Esophagus muscularis mucosa (tissue), 4 donors: Measurements from ENCODE around the gene LTF. TPM values are rescaled to one million over a fixed set of nuclear protein-coding genes. Genes with fewer than 3 reads are reported as not detected.
A peak's percentile ranks its signal among the peaks of the same experiment; 100 is the strongest.

Experiments
- DNase-seq: peaks from one replicate; pipeline ENCODE4 v3.0.0-alpha.2; 2017; ENCODE audit errors: extremely low spot score
- H3K27ac ChIP-seq, 4 donors: fragments of 200-600 bp; sonication (generic); replicated peaks in 1 of 4; 1 replicate in 3 of 4; 2 replicates in 1 of 4; pipeline ENCODE4 v1.5.1; 2016 to 2019; ENCODE audit warnings: mild to moderate bottlenecking in 1 of 4
- H3K27me3 ChIP-seq, 4 donors: fragments of 200-600 bp; sonication (generic); one replicate each; pipeline versions ENCODE4 v1.5.1 to v1.6.0; 2016 to 2019
- H3K36me3 ChIP-seq, 4 donors: fragments of 200-600 bp; sonication (generic); one replicate each; pipeline ENCODE4 v1.5.1; 2016 to 2019
- H3K4me1 ChIP-seq, 4 donors: fragments of 200-600 bp; sonication (generic); one replicate each; pipeline ENCODE4 v1.5.1; 2016 to 2019
- H3K4me3 ChIP-seq, 4 donors: fragments of 200-600 bp; sonication (generic); 1 replicate in 2 of 4; 2 replicates in 2 of 4; pipeline ENCODE4 v1.5.1; 2016 to 2019; ENCODE audit warnings: mild to moderate bottlenecking in 4 of 4, moderate library complexity in 1 of 4
- H3K9me3 ChIP-seq, 4 donors: fragments of 200-600 bp; sonication (generic); 1 replicate in 3 of 4; 2 replicates in 1 of 4; pipeline ENCODE4 v1.5.1; 2016 to 2019
- EP300 ChIP-seq: sonication (generic); formaldehyde crosslinking; IDR thresholded peaks from one replicate; pipeline ENCODE4 v1.6.1; 2017; ENCODE audit warnings: antibody characterized with exemption
- POLR2A ChIP-seq: fragments of 450-650 bp; IDR thresholded peaks from one replicate; pipeline ENCODE4 v1.6.1; 2017; ENCODE audit warnings: antibody characterized with exemption, moderate library complexity, mild to moderate bottlenecking, low read depth
- POLR2AphosphoS5 ChIP-seq, 2 donors: sonication (generic); formaldehyde crosslinking; IDR thresholded peaks; one replicate each; pipeline ENCODE4 v1.6.1; 2017; ENCODE audit warnings: antibody characterized with exemption in 2 of 2
- WGBS: methylation state at CpG from one replicate; pipeline ENCODE4 v1.1.5; 2018; 5-methylcytosine and 5-hydroxymethylcytosine counted together
- intact Hi-C: fragments of 100-400 bp; cut with DNase I; formaldehyde crosslinking; loops from one replicate; pipeline ENCODE4 v1.15.1; 2023
- total RNA-seq, 4 donors: library from RNA; depleted of rRNA; stranded (reverse); fragments of >200 nt; gene quantifications; one replicate each; pipeline versions ENCODE4 v1.1.0 to v1.2.1, GENCODE V29; 2016
- TF ChIP-seq, protein P1 (sequence below), 3 experiments: fragments of 200-600 bp in 2 of 3; fragments of 450-650 bp in 1 of 3; sonication (generic) in 2 of 3; IDR thresholded peaks; one replicate each; pipeline ENCODE4 v1.5.1; 2017 to 2019; ENCODE audit warnings: antibody characterized with exemption in 3 of 3, mild to moderate bottlenecking in 2 of 3, moderate library complexity in 1 of 3

The LTF gene
- total RNA-seq, 4 donors from 2014 or later: 0.45 to 1.7 (median 0.87) TPM

DNA sequence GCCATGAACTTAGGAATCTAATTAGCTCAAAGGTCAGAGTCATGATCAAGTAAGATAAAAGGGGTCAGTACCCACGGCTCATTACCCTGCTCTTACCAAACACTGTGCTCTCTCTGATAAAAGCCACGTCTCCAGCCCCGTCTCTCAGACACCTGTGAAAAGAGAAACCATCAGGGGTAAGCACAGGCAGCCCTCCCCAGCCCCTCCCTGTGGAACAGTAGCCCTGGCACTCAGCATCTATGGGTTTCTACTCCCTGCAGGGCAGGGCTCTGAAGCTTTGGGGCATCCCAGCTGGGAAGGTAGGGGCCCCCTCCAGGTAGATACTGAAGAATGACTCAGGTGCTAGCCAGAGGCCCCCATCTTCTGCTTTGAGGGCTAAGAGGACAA is 10.5 kb downstream of the LTF start:
- H3K36me3 ChIP-seq: peaks cover 0 to 35% (median 0%) of the 10 kb centered on the region in 4 donors
- no peaks in the 10 kb centered on the region for H3K4me1 ChIP-seq
- DNase-seq: no peak
- WGBS: 53% methylated on average over 3 of the region's 3 CpGs
- TF ChIP-seq, protein P1, sequence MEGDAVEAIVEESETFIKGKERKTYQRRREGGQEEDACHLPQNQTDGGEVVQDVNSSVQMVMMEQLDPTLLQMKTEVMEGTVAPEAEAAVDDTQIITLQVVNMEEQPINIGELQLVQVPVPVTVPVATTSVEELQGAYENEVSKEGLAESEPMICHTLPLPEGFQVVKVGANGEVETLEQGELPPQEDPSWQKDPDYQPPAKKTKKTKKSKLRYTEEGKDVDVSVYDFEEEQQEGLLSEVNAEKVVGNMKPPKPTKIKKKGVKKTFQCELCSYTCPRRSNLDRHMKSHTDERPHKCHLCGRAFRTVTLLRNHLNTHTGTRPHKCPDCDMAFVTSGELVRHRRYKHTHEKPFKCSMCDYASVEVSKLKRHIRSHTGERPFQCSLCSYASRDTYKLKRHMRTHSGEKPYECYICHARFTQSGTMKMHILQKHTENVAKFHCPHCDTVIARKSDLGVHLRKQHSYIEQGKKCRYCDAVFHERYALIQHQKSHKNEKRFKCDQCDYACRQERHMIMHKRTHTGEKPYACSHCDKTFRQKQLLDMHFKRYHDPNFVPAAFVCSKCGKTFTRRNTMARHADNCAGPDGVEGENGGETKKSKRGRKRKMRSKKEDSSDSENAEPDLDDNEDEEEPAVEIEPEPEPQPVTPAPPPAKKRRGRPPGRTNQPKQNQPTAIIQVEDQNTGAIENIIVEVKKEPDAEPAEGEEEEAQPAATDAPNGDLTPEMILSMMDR (IDR thresholded peaks at IDR 0.05): no peak
- TF ChIP-seq POLR2AphosphoS5 (IDR thresholded peaks at IDR 0.05) (no peak), POLR2A (no peak), EP300 (no peak)
- no peaks in the 10 kb centered on the region for H3K9me3 ChIP-seq
- peaks cover 0 to 16% (median 0%) of the 10 kb centered on the region in 4 donors for H3K27me3 ChIP-seq
- no peak overlapping the region for H3K4me3 ChIP-seq
- intact Hi-C loops: no loop called here
- no peak overlapping the region for H3K27ac ChIP-seq

DNA sequence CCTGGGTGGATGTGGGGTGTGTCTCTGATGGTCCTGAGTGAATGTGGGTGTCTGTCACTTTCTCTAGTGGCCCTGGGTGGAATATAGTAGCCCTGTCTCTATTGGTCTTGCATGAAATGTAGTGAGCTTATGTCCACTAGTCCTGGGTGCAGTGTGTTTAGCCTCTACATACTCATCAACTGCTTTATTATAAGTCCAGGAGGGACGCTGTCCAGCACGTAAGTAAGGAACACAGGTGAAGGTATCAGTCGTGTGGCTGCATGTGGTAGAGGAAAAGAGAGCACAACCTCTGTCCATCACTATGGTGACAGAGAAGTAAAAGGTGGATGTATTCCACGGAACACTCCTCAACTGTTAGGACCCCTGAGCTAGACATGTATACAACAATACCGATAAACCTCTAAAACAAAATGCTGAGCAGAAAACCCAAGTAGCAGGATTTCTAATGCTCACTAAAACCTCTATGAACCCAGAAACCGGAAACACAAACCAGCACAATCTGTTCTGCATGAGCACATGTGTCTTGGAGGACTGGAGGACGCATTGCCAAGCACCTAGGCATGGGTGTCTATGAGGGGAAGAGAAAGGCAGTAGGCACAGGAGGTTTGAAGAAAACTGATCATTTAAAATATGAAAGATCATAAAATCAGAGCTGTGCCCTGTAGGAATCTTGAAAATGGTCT is 11.0 kb downstream of the LTF start:
- no peaks in the 10 kb centered on the region for H3K4me1 ChIP-seq
- intact Hi-C loops: no loop called here
- peaks cover 0 to 17% (median 0%) of the 10 kb centered on the region in 4 donors for H3K27me3 ChIP-seq
- WGBS: 81% methylated on average over 6 of the region's 7 CpGs
- H3K4me3 ChIP-seq: no peak overlapping the region
- peaks cover 0 to 38% (median 0%) of the 10 kb centered on the region in 4 donors for H3K36me3 ChIP-seq
- TF ChIP-seq EP300 (no peak), POLR2A (no peak), POLR2AphosphoS5 (IDR thresholded peaks at IDR 0.05) (no peak)
- TF ChIP-seq, protein P1 (IDR thresholded peaks at IDR 0.05): no peak
- H3K9me3 ChIP-seq: no peaks in the 10 kb centered on the region
- no peak for DNase-seq
- no peak overlapping the region for H3K27ac ChIP-seq

DNA sequence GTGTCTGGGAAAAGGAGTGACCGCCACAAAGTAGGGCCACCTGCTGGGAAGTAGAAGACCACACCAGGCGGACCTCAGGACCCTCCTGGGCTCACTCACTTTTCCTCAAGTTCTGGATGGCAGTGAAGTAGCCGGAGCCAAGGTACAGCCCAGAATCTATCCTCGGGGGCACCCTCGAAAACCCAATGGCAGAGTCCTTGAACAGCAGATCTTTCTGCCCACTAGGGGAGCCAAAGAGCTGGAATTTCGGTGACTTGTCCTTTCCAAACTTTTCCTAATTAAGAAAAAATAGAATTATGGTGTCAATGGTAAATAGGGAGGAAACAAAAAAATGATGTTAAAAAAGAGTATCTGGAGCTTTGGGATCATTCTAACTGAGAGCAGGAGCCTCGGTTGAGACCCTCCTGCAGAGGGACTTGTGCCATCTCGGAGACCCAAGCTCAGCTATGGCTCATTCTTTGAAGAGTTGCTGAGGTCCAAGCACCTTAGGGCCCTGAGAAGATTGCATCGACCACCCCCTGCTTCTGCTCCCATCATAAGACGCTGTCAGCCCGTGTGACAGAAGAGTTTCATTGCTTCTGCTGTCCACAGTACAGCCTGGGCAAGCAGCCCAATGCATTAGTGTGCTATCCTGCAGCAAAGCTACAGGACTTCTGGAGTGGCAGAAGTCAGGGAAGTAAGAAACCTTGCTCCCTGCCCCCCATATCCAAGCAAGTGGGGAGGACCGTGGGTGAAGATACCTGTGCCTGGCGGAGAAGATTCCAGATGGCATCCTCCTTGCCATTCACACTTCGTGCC is 14.8 kb downstream of the LTF start:
- intact Hi-C loops: no loop called here
- WGBS: 71% methylated on average over 11 of the region's 14 CpGs
- peaks cover 0 to 17% (median 0%) of the 10 kb centered on the region in 4 donors for H3K27me3 ChIP-seq
- H3K9me3 ChIP-seq: no peaks in the 10 kb centered on the region
- TF ChIP-seq POLR2A (no peak), EP300 (no peak)
- TF ChIP-seq, protein P1 (IDR thresholded peaks at IDR 0.05): peak in 2 of 3 experiments; percentile 8 to 41
- H3K36me3 ChIP-seq: peaks cover 0 to 36% (median 0%) of the 10 kb centered on the region in 4 donors
- H3K4me1 ChIP-seq: no peaks in the 10 kb centered on the region
- H3K4me3 ChIP-seq: no peak overlapping the region
- DNase-seq: no peak
- no peak overlapping the region for H3K27ac ChIP-seq

DNA sequence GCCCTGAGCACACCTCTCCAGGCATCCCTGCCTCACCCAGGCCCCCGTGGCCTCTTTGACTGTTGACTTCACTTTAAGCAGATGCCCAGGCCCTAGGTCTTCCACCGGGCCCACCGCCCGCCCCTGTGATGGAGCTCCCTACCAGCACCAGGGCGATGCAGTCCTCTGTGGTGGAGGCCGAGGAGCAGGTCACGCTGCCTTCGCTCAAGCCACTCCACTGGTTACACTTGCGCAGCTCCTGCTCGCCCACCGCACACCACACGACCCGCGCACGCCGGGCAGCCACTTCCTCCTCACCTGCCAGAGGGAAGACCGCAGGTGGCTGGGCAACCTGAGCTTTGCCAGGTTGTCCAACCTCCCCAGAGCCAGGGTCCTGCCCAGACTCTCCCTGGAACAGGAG is 16.0 kb downstream of the LTF start:
- no peak overlapping the region for H3K4me3 ChIP-seq
- H3K36me3 ChIP-seq: peaks cover 0 to 35% (median 0%) of the 10 kb centered on the region in 4 donors
- intact Hi-C loops: no loop called here
- no peak for DNase-seq
- no peaks in the 10 kb centered on the region for H3K4me1 ChIP-seq
- peaks cover 0 to 17% (median 0%) of the 10 kb centered on the region in 4 donors for H3K27me3 ChIP-seq
- whole genome bisulfite sequencing: 98% methylated on average over 17 of the region's 17 CpGs
- TF ChIP-seq, protein P1 (IDR thresholded peaks at IDR 0.05): no peak
- TF ChIP-seq POLR2AphosphoS5 (IDR thresholded peaks at IDR 0.05) (no peak), POLR2A (no peak), EP300 (no peak)
- no peaks in the 10 kb centered on the region for H3K9me3 ChIP-seq
- no peak overlapping the region for H3K27ac ChIP-seq
